Upper lobe of right lung (tissue), 1 donor: ENCODE measurements around the gene HSPBP1. TPM values are rescaled to one million over a fixed set of nuclear protein-coding genes. Genes with fewer than 3 reads are reported as not detected.

ENCODE experiments used
- ATAC-seq: fragments of 200-7000 bp; cut with Tn5 transposase; one replicate; pipeline ENCODE4 v1.9.1; 2020; ENCODE audit warnings: mild to moderate bottlenecking, moderate library complexity
- DNase-seq: peaks from one replicate; pipeline ENCODE4 v3.0.0-alpha.2; 2020
- H3K27ac ChIP-seq: fragments of 200-600 bp; one replicate; pipeline ENCODE4 v1.8.0; 2022
- H3K27me3 ChIP-seq: fragments of 200-600 bp; one replicate; pipeline ENCODE4 v1.8.0; 2022; ENCODE audit warnings: mild to moderate bottlenecking
- H3K36me3 ChIP-seq: fragments of 200-600 bp; one replicate; pipeline ENCODE4 v1.8.0; 2022
- H3K4me1 ChIP-seq: fragments of 200-600 bp; one replicate; pipeline ENCODE4 v1.8.0; 2022
- H3K4me3 ChIP-seq: fragments of 200-600 bp; one replicate; pipeline ENCODE4 v1.8.0; 2022; ENCODE audit warnings: mild to moderate bottlenecking
- H3K9me3 ChIP-seq: fragments of 200-600 bp; one replicate; pipeline ENCODE4 v1.8.0; 2022
- intact Hi-C: fragments of 100-400 bp; cut with DNase I; formaldehyde crosslinking; loops from one replicate; pipeline ENCODE4 v1.11.0; 2022
- total RNA-seq: library from RNA; stranded (reverse); fragmentation: NEBNext Ultra II Directional; extraction: Animal tissue kit (Norgen Biotek cat#: 25700); gene quantifications from one replicate; pipeline ENCODE4 v1.2.1, GENCODE V29; 2021
- TF ChIP-seq, protein P1 (sequence below): fragments of 200-600 bp; IDR thresholded peaks from one replicate; pipeline ENCODE4 v1.8.0; 2022; ENCODE audit warnings: antibody characterized with exemption
- donor health status: DM: no; HTN: yes; CAD: no; lungs with severe emphysema.

HSPBP1 gene
- total RNA-seq, 1 donor from 2014 or later = 19.7 TPM

DNA sequence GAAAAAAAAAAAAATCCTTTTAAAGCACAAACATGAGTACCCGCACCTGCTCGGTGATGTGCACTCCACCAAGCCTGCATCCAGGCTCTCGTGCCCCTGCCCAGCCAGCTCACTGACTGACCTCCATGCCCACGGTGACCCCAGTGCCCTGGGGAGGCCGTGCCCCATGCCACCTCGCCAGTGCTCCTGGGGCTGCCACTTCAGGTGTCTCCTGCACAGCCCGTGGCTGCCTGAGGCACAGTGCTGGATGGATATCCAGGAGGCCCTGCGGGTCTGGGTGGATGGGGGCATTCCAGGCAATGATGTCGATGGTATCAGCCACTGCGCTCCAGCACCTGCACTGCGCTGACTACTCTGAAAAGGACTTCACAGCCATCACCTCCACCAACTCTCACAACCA lies 30.1 kb downstream of the HSPBP1 start:
- H3K36me3 ChIP-seq = peaks cover 24% of the 10 kb centered on the region
- ATAC-seq = no peak
- no peaks in the 10 kb centered on the region for H3K27me3 ChIP-seq
- DNase-seq = no peak
- TF ChIP-seq, protein P1, sequence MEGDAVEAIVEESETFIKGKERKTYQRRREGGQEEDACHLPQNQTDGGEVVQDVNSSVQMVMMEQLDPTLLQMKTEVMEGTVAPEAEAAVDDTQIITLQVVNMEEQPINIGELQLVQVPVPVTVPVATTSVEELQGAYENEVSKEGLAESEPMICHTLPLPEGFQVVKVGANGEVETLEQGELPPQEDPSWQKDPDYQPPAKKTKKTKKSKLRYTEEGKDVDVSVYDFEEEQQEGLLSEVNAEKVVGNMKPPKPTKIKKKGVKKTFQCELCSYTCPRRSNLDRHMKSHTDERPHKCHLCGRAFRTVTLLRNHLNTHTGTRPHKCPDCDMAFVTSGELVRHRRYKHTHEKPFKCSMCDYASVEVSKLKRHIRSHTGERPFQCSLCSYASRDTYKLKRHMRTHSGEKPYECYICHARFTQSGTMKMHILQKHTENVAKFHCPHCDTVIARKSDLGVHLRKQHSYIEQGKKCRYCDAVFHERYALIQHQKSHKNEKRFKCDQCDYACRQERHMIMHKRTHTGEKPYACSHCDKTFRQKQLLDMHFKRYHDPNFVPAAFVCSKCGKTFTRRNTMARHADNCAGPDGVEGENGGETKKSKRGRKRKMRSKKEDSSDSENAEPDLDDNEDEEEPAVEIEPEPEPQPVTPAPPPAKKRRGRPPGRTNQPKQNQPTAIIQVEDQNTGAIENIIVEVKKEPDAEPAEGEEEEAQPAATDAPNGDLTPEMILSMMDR = no peak
- no peak overlapping the region for H3K27ac ChIP-seq
- intact Hi-C loops = no loop called here
- no peak overlapping the region for H3K4me3 ChIP-seq
- no peaks in the 10 kb centered on the region for H3K9me3 ChIP-seq
- peaks cover 32% of the 10 kb centered on the region for H3K4me1 ChIP-seq

DNA sequence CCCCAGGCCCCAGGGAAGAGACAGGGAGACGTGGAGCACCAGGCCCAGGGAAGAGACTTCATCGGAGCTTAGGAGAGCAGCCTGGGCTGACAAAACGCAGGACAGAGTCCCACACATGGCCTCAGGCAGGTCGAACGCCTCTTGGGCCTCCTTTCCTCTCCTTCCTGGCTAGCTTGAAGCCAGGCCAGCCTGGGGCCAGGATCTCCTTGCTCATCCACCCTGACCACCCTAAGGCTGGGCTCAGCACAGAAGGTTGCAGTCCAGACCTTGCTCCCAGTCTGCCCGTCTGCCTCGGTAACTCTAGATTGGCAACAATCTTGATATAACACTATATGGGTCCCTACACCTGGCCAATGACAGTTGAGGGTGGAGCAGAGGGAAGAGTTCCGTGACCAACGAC lies 31.2 kb downstream of the HSPBP1 start:
- intact Hi-C loops = no loop called here
- Histone ChIP-seq H3K4me1 (peaks cover 22% of the 10 kb centered on the region), H3K9me3 (no peaks in the 10 kb centered on the region), H3K27me3 (no peaks in the 10 kb centered on the region), H3K36me3 (peaks cover 35% of the 10 kb centered on the region), H3K4me3 (no peak overlapping the region), H3K27ac (no peak overlapping the region)
- no peak for ATAC-seq
- DNase-seq = no peak
- TF ChIP-seq, protein P1 = no peak

DNA sequence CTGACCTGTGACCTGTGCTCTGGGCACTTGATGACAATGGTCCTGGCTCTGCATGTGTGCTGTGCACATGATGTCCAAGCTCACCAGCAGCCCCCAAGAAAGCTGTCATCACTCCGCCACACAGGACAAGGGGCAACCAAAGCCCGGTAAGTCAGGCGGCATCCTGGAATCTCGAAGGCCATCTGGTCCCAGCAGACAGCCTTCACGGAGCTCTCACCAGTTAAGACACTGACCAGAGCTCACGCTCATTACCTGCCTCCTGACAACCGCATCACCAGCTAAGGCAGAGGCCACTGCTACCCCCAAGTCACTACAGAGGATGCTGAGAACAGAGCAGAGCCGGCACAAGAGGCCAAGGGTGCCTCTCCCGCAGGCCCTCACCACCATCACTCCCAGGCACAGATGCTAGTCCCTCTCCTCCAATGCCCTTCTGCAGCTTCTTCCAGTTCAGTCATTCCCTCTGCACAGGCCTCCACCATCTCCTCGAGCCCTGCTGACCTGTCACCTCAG lies 31.7 kb downstream of the HSPBP1 start:
- peaks cover 40% of the 10 kb centered on the region for H3K36me3 ChIP-seq
- no peak overlapping the region for H3K27ac ChIP-seq
- no peak overlapping the region for H3K4me3 ChIP-seq
- no peaks in the 10 kb centered on the region for H3K27me3 ChIP-seq
- TF ChIP-seq, protein P1 = no peak
- ATAC-seq (no peak), DNase-seq (no peak)
- intact Hi-C loops = no loop called here
- peaks cover 21% of the 10 kb centered on the region for H3K4me1 ChIP-seq
- no peaks in the 10 kb centered on the region for H3K9me3 ChIP-seq

DNA sequence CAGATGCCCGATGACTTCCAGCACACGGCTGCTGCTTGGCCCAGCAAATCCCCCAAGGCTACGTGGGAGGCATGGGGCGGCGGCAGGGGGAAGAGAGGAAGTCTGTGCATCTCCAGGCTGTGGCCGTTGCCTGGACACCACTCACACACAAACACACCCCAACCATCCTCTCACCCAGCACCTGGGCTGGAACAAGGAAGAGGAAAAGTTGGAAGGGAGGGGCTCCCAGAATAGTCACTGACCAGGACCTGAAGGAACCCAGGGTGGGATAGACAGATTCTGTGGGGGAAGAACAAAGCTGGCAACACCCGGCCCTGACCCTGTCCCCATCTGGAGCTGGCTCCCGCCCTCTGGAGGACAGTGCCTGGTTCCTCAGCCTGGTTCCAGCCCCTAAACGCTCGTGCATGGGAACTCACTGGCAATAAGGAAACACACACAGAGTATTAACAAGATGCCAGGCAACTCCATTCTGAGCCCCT lies 32.2 kb downstream of the HSPBP1 start:
- Histone ChIP-seq H3K27ac (no peak overlapping the region), H3K4me1 (peaks cover 21% of the 10 kb centered on the region), H3K36me3 (peaks cover 46% of the 10 kb centered on the region), H3K9me3 (no peaks in the 10 kb centered on the region), H3K27me3 (no peaks in the 10 kb centered on the region), H3K4me3 (no peak overlapping the region)
- DNase-seq (peak; percentile 82), ATAC-seq (peak; percentile 89)
- TF ChIP-seq, protein P1 = no peak
- intact Hi-C loops = no loop called here

DNA sequence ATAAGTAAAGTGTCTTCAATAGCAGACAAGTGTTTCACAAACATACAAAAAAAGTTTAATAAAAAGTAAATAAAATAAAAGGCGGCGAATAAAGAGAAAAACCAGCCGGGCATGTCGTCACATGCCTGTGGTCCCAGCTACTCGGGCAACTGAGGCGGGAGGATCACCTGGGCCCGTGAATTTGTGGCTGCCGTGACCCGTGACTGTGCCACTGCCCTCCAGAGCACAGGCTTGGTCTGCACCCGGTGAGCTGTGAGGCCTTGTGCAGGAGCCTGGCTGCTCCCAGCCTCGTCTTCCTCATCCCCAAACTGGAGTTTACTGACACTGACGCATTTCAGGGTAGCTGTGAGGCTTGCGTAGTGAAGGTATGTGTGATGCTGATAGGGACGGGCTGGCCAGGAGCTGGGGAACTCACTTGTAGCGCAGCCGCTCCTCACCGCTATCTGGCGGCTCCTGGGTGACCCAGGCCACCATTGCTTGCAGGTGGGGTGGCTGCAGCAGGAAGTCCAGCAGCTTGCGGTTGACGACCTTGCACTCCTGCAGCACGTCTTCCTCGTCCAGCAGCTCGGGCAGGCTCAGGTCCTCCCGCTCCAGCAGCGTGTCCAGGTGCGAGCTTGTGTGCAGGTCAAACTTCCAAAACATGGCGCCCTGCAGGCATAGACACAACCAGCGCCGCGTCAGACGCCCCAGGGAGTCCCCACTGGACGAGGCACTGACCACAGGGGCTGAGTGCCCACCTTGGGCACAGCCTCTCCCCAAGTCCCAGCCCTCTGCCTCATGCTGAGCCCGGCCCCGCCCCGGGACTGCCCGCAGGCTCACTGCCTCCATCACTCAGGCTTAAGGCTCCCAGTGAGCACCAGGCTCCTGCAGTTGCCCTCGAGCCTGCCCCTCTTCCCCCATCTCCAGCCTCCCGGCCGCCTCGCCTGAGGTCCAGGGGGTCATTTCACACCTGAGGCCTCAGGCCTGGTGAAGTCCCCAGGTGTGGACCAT lies 33.2 kb downstream of the HSPBP1 start:
- no peak overlapping the region for H3K4me3 ChIP-seq
- peaks cover 12% of the 10 kb centered on the region for H3K4me1 ChIP-seq
- TF ChIP-seq, protein P1 = no peak
- H3K27me3 ChIP-seq = no peaks in the 10 kb centered on the region
- H3K27ac ChIP-seq = no peak overlapping the region
- peaks cover 55% of the 10 kb centered on the region for H3K36me3 ChIP-seq
- intact Hi-C loops = no loop called here
- no peak for DNase-seq
- H3K9me3 ChIP-seq = no peaks in the 10 kb centered on the region
- ATAC-seq = peak; percentile 2
